ENCODE results near the gene EPHA4. TPM values are rescaled to one million over a fixed set of nuclear protein-coding genes. Genes with fewer than 3 reads are reported as not detected.

EPHA4 gene
- total and polyA plus RNA-seq, 4 donors = 0.43 to 2.3 (median 1.1) TPM

DNA sequence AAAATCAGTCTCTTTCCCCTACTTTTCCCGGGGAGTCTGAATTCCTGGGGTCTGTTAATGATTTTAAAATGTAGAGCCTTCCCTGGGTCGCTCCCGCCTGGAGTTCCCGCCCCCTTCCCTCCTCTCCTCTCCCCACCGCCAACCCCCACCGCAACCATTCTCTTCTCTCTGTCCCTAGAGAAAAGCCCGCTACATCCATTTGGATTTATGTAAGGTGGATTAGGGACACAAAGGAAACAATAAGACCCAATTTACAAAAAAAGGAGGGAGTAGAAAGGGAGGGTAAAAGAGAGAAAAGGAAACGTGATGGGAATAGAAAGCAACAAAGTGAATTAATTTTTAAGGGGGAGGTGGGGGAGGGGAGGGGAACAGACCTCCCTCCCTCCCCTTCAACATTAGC lies 2.2 kb downstream of the EPHA4 start (continued):
- TF ChIP-seq YY1 (IDR thresholded peaks at IDR 0.05) = no peak
- TF ChIP-seq FOXA2 (IDR thresholded peaks at IDR 0.05) = no peak
- no peak for TF ChIP-seq CTCF (IDR thresholded peaks at IDR 0.05; ENCODE audit: low read depth, low read length, missing input control)

- 51% methylated on average over 14 of the region's 14 CpGs for WGBS
- no peaks in the 10 kb centered on the region for H3K36me3 ChIP-seq (ENCODE audit: control insufficient read depth in 4 of 4, insufficient read depth in 3 of 4, low read depth in 1 of 4, low read length in 3 of 4)
- H3K9ac ChIP-seq (ENCODE audit: low read depth in 1 of 2, low read length in 2 of 2) = no peak overlapping the region
- no peak for DNase-seq (ENCODE audit: low spot score)
- no peak overlapping the region for H3K27ac ChIP-seq (ENCODE audit: low read depth in 1 of 2, low read length in 2 of 2)
- peaks cover 0 to 9% (median 5%) of the 10 kb centered on the region in 4 donors for H3K27me3 ChIP-seq (ENCODE audit: control insufficient read depth in 4 of 4, insufficient read depth in 4 of 4, low read length in 3 of 4)
- peaks cover 6 to 32% (median 23%) of the 10 kb centered on the region in 4 donors for H3K4me1 ChIP-seq (ENCODE audit: control insufficient read depth in 4 of 4, insufficient read depth in 4 of 4, low read length in 3 of 4)
- no peak for TF ChIP-seq YY1 (IDR thresholded peaks at IDR 0.05)
- TF ChIP-seq REST (IDR thresholded peaks at IDR 0.05) = no peak
- no peak for TF ChIP-seq HNF4G (IDR thresholded peaks at IDR 0.05)
- no peak for TF ChIP-seq EGR1 (IDR thresholded peaks at IDR 0.05; ENCODE audit: low read depth in 2 of 2)
- TF ChIP-seq SP1 (IDR thresholded peaks at IDR 0.05) = no peak
- TF ChIP-seq TAF1 (conservative IDR thresholded peaks at IDR 0.05) = no peak
- no peak for TF ChIP-seq RXRA (IDR thresholded peaks at IDR 0.05)
- no peak for TF ChIP-seq FOXA2 (IDR thresholded peaks at IDR 0.05)
- TF ChIP-seq GABPA (IDR thresholded peaks at IDR 0.05 in 1 of 2, conservative IDR thresholded peaks at IDR 0.05 in 1 of 2) = no peak
- TF ChIP-seq NR2F2 (IDR thresholded peaks at IDR 0.05) = no peak
- no peak for TF ChIP-seq CTCF (IDR thresholded peaks at IDR 0.05; ENCODE audit: low read depth, low read length, missing input control)
- TF ChIP-seq FOXA1 (IDR thresholded peaks at IDR 0.05) = no peak
- no peak for TF ChIP-seq ZBTB33 (IDR thresholded peaks at IDR 0.05)
- TF ChIP-seq JUND (IDR thresholded peaks at IDR 0.05) = no peak
- no peak overlapping the region for H3K4me3 ChIP-seq (ENCODE audit: low read depth in 1 of 3, low read length in 3 of 3)
- no peaks in the 10 kb centered on the region for H3K9me3 ChIP-seq (ENCODE audit: control insufficient read depth in 4 of 4, low read length in 3 of 4)
Measured at GRCh38 chr2:221569425-221569845, 2.7 kb downstream of the EPHA4 start.

Data from liver (tissue), 9 donors.